Measurements from ENCODE around the gene PLCB1.
A peak's percentile ranks its signal among the peaks of the same experiment; 100 is the strongest.

Gene PLCB1

GRCh38 chr20:8129211-8129976 is 2.7 kb upstream of the PLCB1 start:
- DNase-seq: no peak

DNA sequence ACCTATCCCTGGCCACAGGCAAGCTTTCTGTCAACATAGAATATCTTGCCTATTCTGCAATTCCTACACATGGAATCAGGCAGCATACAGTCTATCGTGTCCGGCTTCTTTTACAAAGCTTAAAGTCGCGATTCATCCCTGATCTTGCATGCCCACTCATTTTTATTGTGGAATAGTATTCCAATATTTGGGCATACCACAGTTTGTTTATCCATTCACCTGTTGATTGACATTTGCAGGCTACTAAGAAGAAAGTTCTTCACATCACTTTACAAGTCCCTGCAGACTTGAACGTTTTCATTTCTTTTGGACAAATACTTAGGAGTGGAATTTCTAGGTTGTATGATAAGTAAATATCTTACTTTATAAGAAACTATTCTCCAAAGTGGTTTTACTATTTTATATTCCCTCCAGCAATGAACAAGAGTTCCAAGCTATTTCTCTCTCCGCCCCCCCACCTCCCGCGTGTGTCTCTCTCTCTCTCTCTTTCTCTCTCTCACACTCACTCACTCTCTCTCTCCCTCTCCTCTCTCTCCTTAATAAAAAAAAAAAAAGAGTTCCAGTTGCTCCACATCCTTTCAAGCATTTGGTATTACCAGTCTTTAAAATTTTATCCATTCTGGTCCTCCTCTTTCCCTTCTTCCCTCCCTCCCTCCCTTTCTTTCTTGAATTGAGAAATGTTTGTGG is 1.1 kb upstream of the PLCB1 start:
- no peak for DNase-seq

GRCh38 chr20:8132484-8133309 is 631 bp downstream of the PLCB1 start:
- DNase-seq: peak in 1 of 2 experiments; percentile 44

DNA sequence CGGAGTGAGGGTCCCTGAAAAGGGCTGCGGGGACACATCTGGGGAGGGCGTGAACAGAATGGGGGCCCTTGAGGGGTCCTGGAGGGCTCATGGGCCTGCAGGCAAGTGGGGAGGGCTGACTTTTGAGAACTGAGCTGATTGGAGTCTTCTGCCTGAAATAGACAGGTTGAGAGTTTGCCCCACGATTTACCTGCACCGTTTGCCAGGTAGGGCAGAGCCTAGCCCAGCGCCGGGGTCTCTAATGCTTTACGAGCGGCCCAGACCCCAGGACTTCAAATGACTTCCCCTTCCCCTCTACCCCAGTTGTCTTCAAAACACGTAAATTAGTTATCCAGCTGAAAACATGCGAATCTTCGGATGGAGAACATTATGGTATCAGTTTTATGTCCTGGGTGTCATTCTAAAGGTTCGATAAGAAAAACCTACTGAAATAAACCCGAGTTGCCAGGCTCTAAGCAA is 1.3 kb downstream of the PLCB1 start:
- no peak for DNase-seq

GRCh38 chr20:8133851-8134451 is 1.9 kb downstream of the PLCB1 start:
- DNase-seq: no peak

GRCh38 chr20:8139899-8140298 is 7.8 kb downstream of the PLCB1 start:
- no peak for DNase-seq

DNA sequence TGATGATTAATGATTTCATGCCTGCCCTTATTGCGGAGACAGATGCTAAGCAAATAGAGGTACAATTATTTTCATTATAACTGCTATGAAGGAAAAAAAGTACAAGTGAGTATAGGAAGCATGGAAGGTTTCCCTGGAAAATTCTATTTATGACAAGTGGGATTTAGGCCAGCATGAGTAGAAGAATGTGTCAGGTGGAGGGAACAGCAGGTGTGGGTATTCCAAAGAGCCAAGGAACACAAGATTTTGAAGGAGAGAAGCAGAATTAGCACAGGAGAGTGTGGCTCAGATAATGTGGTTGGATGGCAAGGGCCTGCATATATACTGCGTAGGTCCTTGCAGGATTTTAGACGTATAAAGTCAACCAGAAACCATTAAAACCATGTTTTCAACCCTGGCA is 11.4 kb downstream of the PLCB1 start:
- DNase-seq: no peak

GRCh38 chr20:8144282-8145245 is 12.5 kb downstream of the PLCB1 start:
- no peak for DNase-seq

- DNase-seq: no peak
These were observed 13.4 kb downstream of the PLCB1 start for GRCh38 chr20:8145246-8146168.

GRCh38 chr20:8147476-8147875 is 15.4 kb downstream of the PLCB1 start:
- DNase-seq: no peak

DNA sequence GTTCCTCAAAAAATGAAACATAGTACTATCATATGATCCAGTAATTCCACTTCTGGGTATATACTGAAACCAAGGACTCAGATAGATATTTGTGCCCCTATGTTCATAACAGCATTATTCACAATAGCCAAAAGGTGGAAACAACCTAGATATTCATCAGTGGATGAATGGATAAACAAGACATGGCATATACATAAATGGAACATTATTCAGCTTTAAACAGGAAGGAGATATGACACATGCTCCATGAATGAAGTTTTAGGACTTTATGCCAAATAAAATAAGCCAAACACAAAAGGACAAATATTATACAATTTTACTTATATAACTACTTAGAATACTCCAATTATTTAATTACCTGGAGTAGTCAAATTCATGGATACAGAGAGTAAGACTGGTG is 16.4 kb downstream of the PLCB1 start:
- no peak for DNase-seq

DNA sequence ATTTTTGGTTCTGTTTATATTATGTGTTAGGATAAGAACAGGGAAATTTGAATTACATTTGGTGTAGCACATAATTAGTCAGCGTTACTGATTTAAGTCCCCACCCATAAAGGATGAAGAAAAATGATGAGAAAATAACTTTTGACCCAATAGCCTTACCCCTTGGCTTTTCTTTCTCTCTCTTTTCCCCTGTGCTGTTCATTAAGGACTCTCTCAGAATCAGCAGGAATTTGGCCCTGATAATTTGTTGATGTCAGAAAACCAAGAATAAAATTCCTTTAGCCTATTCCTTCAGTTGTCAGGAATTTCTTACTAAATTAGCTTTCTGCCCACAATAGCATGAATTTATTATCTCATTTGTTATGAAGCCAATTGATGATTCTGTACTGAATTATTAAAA is 18.5 kb downstream of the PLCB1 start:
- DNase-seq: no peak

- no peak for DNase-seq
These were observed 19.3 kb downstream of the PLCB1 start for GRCh38 chr20:8151372-8151771.

DNA sequence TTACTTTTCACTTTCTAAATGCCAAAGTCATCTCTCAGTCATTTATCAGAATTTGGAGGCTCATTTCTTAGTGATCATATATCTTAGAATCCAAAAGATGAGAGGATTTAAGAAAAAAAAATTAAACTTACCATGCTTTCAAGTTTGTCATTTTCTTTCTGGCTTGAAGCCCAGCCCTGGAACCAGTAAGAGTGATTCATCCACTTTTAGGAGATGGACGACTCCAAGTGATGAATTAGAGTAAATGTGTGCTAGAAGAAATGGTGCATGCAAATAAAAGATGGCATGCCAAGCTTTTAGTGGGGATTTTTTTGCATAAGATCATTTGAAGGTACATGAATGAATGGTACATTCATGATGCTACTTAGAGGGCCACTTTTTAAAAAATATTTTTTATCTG is 20.1 kb downstream of the PLCB1 start:
- no peak for DNase-seq

DNA sequence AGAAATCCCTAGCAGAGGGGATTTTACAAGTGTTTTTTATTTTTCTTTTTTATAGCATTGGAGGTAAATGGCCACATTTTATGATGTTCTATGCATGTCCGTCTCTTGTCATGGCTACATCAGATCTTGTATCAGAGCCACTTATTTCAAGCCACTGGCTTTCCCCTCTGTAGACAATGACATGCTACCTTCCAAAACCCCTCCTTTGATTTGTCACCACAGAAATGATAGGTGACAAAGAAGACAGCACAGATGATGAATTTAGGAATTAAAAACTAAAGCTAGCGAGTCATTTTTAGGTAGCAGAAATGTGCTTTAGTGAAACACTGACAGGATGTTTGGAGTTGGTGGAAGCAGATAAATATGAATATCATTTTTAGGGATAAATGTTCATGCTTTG is 20.8 kb downstream of the PLCB1 start:
- no peak for DNase-seq

GRCh38 chr20:8153281-8153908 is 21.3 kb downstream of the PLCB1 start:
- no peak for DNase-seq

- no peak for DNase-seq
These were observed 22.6 kb downstream of the PLCB1 start for GRCh38 chr20:8154638-8155037.

- DNase-seq: no peak
These were observed 23.2 kb downstream of the PLCB1 start for GRCh38 chr20:8155229-8155628.

DNA sequence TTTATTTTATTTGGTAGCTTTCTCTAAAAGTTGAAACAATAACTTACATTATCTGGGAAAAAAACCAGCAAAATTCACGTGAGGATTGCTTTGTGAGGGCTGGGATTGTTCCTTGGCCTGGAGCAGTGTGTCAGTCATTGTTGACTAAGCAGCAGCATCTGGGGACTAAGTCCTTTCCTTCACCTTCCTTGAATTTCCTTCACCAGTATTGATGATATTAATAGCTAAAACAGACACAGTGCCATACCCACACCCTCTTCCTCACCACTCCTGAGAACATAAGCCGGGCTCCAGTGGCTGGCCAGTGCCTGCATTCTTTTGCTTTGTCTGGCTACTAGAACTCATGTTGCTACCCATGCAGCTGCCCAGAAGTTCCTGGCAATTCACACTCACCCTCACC is 23.7 kb downstream of the PLCB1 start:
- no peak for DNase-seq
